Ecto neural progenitor cell (in vitro differentiated cells): Measurements from ENCODE around the gene PFKFB3.

Experiments
- DNase-seq: peaks from one replicate; pipeline ENCODE4 v3.0.0-alpha.2; 2018; ENCODE audit warnings: low spot score

The PFKFB3 gene

DNA sequence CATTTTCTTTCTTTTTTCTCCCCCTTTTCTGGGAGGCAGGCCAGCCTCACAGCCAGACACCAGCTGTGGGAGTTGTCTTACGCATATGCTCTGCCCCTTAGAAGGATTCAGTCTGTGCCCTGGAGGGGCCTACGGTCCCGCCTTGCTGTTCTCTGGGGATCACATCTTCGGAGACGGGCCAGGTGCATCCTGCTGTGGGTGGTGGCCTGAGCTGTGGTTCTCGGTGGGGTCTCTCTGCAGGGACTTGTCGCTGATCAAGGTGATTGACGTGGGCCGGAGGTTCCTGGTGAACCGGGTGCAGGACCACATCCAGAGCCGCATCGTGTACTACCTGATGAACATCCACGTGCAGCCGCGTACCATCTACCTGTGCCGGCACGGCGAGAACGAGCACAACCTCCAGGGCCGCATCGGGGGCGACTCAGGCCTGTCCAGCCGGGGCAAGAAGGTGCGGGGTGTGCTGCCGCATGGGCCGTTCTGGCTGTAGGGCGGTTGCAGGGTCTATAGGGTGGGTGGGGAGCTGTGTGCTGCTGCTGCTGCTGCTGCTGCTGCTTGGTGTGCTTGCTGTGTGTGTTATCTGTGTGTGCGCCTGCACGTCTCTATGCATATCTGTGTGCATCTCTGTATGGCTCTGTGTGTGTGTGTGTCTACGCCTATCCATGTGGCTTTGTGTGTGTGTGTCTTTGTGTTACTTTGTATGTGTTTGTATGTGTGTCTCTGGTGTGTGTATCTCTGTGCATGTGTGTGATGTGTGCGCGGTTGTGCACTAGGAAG is 17.9 kb downstream of the PFKFB3 start:
- no peak for DNase-seq

- no peak for DNase-seq
Measured at GRCh38 chr10:6221192-6221940, 18.6 kb downstream of the PFKFB3 start.

- DNase-seq = no peak
Measured at GRCh38 chr10:6221971-6222751, 19.4 kb downstream of the PFKFB3 start.

DNA sequence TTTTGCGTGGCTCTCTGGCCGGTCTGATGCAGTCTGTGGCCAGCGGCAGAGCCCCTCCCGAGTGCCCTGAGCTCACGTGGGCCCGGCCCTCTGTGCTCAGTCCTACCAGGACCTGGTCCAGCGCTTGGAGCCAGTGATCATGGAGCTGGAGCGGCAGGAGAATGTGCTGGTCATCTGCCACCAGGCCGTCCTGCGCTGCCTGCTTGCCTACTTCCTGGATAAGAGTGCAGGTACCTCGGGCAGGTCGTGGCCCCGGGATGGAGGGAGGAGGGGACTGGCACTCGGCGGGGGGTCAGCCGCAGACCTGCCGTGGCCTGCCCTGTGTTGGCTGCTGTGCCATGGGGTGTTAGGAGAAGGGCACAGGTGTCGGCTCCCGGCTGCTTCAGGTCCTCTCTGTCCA is 20.0 kb downstream of the PFKFB3 start:
- no peak for DNase-seq

- DNase-seq = no peak
Measured at GRCh38 chr10:6223981-6224380, 21.2 kb downstream of the PFKFB3 start.

- DNase-seq = no peak
Measured at GRCh38 chr10:6224781-6225180, 22.0 kb downstream of the PFKFB3 start.

DNA sequence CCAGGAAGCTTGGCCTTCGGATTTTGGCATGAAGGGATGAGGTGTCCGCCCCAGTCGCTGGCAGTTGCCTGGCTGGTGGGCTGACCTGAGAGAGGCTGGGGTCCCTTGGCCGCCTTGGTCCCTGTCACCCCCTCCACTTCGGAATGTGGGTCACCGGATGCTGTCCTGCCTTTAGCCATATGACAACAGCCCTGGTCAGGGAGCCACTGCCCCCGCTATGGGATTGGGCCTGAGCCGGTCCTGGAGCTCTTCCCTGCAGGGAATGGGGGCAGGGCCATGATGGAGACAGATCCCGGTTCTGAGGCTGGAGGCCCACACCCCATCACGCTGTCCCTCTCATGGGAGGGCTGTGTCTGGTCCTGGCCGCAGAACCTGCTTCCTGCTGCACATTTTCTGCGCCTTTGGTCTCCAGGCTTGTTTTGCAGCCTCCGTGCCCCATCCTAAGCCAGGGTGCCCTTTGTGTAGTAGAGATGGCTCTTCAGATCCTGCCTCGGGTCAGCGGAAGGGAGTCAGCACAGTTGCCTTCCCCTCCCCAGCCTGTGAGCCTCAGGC is 22.6 kb downstream of the PFKFB3 start:
- DNase-seq = no peak

DNA sequence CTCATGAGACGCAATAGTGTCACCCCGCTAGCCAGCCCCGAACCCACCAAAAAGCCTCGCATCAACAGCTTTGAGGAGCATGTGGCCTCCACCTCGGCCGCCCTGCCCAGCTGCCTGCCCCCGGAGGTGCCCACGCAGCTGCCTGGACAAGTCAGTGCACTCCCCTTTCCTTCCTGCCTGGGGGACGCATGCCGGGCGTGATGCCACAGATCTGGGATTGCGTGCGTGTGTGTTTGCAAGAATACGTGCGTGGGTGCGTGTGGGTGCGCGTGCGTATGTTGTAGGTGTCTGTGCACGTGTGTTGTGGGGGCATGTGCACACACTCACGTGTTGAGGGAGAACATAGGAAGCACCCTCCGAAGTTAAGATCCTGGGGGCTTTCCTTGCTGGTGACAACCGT is 23.5 kb downstream of the PFKFB3 start:
- no peak for DNase-seq

DNA sequence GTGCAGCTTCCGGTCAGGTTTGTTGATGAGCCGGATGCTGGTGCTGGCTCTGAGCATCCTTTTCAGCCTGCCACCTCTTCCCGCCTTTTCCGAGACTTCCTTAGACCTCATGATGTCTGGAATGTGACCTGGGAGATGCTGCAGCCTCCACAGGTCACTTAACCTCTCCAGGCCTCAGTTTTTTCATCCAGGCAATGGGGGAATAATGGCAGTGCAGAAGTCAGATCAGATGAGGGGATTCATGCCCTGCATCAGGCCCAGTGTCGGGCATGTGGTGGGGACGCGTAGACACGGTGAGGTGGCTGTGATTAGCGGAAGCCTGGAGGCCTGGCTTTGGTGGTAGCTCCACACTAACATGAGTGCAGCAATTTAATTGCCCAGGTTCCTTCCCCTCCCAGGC is 24.6 kb downstream of the PFKFB3 start:
- DNase-seq = no peak

GRCh38 chr10:6228010-6228511 is 25.3 kb downstream of the PFKFB3 start:
- no peak for DNase-seq

- DNase-seq = no peak
Measured at GRCh38 chr10:6228647-6229046, 25.9 kb downstream of the PFKFB3 start.

- no peak for DNase-seq
Measured at GRCh38 chr10:6229290-6229689, 26.6 kb downstream of the PFKFB3 start.

- no peak for DNase-seq
Measured at GRCh38 chr10:6229746-6230145, 27.0 kb downstream of the PFKFB3 start.

GRCh38 chr10:6230315-6230714 is 27.6 kb downstream of the PFKFB3 start:
- no peak for DNase-seq

GRCh38 chr10:6231146-6231545 is 28.4 kb downstream of the PFKFB3 start:
- DNase-seq = no peak

DNA sequence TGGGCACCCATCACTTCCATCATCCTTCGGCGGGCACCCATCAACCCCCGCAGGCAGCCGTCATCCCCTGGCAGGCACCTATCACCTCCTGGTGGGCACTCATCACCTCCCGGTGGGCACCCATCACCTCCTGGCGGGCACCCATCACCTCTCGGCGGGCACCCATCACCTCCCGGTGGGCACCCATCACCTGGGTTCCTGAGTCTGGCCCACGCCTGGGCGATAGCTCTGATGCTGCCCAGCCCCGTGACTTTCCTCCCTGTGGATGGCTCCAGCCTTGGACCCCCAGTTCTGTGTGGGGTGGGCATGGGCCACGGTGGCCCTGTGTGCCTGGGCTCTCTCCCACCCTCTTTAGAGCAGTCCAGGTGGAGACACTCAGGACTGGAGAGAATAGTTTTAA is 29.0 kb downstream of the PFKFB3 start:
- no peak for DNase-seq

DNA sequence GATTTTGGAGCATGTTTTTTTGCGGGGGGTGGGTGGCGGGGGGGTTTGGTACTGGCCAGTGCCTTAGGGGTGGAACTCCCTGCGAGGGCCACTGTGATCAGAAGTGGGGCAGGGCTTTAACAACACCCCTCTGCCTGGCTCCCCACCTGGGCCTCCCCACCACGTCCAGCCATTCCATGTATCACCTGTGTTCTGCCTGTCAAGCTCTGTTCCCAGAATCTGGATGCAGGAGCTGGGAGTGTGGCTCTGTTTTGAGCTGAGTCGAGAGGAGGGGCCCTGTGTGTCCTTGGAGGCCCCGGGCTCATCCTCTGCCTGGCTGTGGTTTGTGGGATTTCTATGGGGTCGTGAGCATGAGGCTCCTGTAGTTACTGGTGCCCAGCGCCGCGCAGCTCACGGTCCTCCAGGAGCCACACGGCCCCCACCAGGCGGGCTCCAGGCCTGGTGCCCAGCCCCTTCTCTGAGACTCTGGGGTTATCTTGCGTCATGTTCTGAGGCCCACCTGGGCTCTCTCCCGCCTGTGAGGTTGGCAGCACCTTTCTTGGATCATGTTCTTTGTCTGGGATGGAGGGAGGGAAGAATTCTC is 29.6 kb downstream of the PFKFB3 start:
- no peak for DNase-seq

- no peak for DNase-seq
Measured at GRCh38 chr10:6232846-6233724, 30.4 kb downstream of the PFKFB3 start.

GRCh38 chr10:6233725-6234277 is 31.1 kb downstream of the PFKFB3 start:
- no peak for DNase-seq

GRCh38 chr10:6234371-6234770 is 31.6 kb downstream of the PFKFB3 start:
- DNase-seq = no peak
